ENCODE measurements around the gene WFS1.

- TF ChIP-seq CTCF (IDR thresholded peaks at IDR 0.05) (no peak), POLR2A (IDR thresholded peaks at IDR 0.05) (no peak)
These were observed 82.5 kb downstream of the WFS1 start for GRCh38 chr4:6352031-6352692.

Data from right lobe of liver (tissue), 4 donors.